Dermis blood vessel endothelial cell (primary cell): ENCODE data around the gene FGF21. TPM values are rescaled to one million over a fixed set of nuclear protein-coding genes. Genes with fewer than 3 reads are reported as not detected.
"Not testable (repeated sequence)": the region's sequence is repeated elsewhere in the genome, so short reads cannot be mapped to it uniquely, and the experiment has no call there.

ENCODE experiments used
- DNase-seq: peaks from one replicate; pipeline ENCODE4 v3.0.0; 2010
- total RNA-seq: library from RNA; depleted of rRNA; stranded (reverse); fragments of >200 nt; gene quantifications from 2 replicates; pipeline ENCODE4 v1.2.3, GENCODE V29; 2014

FGF21 gene, protein sequence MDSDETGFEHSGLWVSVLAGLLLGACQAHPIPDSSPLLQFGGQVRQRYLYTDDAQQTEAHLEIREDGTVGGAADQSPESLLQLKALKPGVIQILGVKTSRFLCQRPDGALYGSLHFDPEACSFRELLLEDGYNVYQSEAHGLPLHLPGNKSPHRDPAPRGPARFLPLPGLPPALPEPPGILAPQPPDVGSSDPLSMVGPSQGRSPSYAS
- total RNA-seq, result not detected in 2 replicates

DNA sequence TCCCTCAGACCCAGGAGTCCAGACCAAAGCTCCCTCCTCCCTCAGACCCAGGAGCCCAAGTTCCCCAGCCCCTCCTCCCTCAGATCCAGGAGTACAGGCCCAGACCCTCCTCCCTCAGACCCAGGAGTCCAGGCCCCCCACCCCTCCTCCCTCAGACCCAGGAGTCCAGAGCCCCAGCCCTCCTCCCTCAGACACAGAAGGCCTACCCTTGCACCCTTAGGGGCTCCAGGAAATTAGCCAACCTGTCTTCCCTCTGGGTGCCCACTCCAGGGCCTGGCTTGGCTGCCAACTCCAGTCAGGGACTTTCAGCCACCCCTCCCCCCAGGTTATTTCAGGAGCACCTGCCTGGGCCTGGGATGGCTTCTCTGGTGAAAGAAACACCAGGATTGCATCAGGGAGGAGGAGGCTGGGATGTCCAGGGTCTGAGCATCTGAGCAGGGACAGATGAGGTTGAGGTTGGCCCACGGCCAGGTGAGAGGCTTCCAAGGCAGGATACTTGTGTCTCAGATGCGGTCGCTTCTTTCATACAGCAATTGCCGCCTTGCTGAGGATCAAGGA is at the start of gene FGF21:
Gene FGF21, plus strand, starts transcription at position 441 of the 558 bp plus-strand sequence. CDS start 713 bp downstream, outside the sequence.
- no peak for DNase-seq

- no peak for DNase-seq
Observed at GRCh38 chr19:48708471-48708870, 46.9 kb upstream of the FGF21 start.

DNA sequence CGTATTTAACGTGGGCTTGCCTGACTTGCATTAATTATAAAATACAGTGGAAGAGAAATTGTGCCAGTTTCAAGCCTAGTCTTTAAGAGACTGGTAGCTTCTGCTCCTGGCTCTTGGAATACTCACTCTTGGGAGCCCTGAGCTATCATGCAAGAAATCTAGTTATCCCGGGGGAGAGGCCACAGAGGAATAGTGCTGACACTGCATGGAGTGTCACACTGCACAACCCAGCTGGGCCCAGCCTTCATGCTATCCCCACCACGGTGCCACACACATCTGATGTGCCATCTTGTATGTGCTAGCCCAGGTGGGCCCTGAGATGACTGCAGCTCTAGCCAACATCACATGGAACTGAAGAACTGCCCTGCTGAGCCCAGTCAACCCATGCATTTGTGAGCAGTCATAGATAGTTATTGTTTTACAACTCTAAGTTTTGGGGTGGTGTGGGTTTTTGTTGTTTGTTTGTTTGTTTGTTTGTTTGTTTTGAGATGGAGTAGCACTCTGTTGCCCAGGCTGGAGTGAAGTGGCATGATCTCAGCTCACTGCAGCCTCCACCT is 44.1 kb upstream of the FGF21 start:
- DNase-seq, result no peak

GRCh38 chr19:48713041-48713863 is 42.1 kb upstream of the FGF21 start:
- DNase-seq, result peak; percentile 55

DNA sequence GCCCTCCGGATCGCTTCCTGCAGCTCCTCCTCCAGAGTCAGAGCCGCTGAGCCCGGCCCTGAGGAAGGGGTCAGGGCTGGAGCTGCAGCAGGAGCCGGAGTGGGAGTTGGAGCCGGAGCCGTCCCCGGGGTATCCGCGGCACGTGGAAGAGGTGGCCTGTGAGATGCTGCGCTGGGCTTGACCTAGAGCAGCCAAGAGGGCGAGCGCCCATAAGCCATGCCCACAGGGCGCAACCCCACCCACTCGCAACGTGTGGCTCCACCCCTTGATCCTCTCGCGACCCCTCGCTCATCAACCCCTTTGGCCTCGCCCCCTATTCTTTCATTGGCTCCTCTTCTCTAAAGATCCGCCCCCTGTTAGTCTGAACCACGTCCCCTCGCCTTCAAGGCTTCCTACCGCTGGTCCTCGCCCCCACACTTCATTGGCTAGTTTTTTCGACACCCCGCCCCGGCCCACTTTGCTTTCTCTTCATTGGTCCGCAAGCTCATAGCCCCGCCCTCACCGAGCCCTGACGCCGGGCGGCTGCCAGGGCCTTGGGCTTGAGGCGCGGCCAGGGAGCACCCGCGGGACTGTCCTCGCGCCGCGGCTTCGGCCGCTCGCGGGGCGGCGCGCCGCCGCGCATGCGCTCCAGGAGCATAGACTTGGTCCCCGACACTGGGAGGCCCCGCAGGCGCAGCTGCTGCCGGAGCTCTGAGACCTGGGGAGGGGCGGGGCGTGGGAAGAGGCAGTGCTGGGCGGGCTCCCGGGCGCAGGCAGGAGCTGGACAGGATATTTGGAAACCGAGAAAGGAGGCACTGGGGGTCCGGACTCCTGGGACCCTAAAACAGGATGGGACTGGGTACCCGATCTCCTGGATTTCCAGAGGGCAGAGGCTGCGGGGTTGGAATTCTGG is 41.2 kb upstream of the FGF21 start:
- peak; percentile 100 for DNase-seq

DNA sequence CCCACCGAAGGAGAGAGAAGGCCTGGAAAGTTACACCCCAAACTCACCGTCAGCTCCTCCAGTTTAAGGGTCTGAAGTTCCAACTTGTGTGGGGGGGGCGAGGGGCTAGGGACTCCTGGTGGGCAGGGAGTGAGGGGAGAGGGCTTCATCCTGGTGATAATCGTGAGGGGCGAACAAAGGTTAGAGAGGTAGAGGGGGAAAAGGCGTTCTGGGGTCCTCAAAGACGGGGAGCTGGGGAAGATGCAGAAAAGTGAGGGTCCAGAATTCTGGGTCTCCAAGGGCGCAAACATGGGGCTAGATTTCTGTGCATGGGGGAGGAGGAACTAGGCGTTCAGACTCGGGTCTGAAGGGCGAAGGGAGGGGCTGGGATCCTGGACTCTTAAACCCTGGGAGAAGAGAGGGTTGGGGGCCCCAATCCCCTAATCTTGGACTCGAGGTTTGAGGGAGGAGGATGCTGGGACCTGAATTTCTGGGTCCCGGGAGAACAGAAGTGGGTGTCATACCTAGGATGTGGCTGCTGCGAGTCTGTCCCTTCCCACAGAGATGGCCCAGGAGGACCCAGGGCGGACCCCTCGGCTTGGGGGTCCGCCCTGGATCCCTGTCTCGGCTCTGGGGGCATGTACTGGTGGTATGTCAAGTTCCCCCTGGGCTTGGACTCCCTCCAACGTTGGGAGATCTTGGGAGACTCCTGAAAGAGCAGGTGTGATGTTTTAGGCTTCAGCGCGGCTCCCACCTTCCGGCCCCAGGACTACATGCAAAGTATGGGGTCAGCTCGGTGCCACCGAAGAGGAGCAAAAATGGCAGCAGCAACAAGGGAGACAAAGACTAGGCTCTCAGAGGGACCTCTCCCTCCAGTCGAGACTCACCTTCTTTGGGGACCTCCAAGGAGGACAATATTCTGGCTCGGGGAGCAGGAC is 40.3 kb upstream of the FGF21 start:
- no peak for DNase-seq

DNA sequence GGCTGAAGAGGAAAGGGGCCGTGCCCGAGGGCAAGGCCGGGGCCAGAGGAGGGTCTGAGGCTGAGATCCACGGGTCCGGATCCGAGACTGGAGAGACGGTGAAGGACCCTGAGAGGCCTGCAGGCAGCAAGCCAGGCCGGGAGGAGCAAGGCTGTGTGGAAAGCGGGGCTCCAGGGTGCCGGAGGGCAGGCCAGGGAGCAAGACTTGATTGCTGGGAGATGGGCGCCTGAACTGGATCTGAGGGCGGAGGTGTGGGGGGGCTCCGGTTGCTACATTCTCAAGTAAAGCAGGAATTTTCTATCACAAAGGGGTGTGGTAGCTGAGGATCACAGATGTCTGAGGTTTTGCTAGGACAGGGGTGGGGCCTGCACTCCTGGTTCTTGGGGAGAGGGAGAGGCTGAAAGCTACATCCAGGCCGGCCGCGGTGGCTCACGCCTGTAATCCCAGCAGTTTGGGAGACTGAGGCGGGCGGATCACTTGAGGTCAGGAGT is 39.6 kb upstream of the FGF21 start:
- DNase-seq, result no peak

DNA sequence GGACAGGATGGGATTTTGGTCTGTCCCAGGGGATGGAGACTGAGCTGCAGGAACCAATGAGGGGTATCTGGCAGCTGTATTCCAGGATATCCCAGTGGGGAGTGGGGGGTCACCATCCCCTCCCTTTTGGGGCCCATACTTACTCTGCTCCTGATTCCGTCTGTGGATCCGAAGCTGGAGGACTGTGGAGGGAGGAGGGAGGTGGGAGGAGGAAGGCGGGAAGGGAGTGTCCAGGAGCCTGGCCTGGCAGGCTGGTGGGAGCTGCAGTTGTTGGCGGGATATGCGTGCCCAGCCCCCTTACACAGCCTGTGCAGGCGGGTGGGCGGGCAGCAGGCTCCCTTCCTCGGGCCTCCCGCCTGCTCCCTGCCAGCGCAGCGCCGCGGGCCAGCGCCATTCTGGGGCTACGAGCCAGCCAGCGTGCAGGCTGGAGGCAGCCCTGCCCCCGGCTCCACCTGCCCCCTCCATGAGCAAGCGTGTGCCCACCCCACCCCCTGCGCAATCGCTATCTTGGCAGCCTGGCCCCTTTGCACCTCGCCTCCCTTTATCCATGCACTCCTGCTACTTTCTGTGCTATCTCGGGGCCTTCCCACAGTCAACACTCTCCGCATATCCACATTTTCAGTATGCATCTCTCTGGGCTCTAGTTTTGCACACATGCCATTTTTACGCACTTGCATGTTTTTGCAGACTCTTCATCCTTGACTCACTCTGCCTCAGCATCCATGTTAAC is 38.6 kb upstream of the FGF21 start:
- peak; percentile 31 for DNase-seq

- DNase-seq, result not testable (repeated sequence)
Observed at GRCh38 chr19:48718106-48718505, 37.2 kb upstream of the FGF21 start.

DNA sequence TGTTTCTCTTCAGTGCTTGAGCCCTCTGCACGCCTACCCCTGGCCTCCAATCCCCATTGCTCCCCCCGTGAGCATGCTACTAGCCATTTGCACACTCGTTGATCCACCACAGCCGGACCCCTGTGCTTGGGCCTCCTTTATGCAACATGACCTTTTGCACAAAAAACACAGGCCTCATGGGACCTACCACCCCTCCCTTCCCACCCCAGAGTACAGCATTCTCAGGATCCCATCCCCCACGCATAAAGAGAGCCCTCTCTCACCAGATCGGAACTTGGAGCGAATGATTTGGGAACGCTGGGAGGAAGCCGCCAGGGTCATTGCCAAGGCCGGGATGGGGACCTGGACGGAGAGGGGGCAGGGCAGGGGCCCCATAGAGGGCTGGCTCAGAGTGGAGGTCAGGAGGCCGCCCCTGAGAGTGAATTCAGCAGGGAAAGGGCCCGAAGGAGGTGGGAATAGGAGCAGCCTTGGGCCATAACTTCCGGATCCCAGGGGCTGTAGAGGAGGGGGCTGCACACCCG is 36.6 kb upstream of the FGF21 start:
- no peak for DNase-seq

DNA sequence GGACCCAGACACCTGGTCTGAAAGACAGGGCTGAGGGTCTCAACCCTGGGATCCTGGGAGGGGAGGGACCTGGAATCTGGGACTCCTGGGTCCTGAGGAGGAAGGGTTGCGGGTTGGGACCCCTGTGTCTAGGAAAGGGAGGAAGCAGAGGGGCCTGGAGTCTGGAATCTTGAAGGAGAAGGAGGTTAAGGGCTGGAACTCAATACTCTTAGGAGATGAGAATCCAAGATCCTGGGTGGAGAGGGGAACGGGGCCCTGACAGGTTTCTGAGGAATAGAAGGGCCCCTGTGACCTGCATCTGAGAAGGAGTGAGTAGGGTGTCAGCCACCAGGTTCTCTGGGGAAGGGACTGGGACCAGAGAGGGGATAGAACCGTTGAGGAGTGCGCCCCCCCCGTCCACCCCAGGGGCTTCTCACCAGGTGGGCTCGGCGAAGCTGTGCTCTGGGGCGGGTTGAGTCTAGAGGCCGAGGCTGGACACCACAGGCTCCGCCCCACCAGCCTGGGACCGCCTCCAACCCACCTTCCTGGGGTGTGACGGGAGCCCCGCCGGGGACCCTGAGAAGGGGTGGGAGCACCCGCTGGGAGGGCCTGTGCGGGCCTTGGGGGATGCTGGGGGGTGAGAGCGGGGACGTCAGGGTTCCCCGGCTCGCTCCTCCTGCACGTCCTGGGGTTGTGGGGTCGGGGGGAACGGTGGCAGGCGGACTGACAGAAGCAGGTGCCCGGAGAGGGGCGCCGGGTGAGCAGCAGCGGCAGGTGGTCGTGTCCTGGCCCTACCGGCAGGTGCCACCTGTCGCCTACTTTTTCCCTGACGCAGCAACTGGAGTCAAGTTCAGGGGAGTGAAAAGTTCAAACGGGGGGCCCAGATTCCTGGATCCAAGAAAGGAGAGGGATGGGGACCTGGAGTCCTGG is 35.8 kb upstream of the FGF21 start, which contains the start of gene MAMSTR:
Gene MAMSTR, minus strand, starts transcription at position 463 of the 909 bp plus-strand sequence. CDS start 694 bp downstream, outside the sequence.
- no peak for DNase-seq

DNA sequence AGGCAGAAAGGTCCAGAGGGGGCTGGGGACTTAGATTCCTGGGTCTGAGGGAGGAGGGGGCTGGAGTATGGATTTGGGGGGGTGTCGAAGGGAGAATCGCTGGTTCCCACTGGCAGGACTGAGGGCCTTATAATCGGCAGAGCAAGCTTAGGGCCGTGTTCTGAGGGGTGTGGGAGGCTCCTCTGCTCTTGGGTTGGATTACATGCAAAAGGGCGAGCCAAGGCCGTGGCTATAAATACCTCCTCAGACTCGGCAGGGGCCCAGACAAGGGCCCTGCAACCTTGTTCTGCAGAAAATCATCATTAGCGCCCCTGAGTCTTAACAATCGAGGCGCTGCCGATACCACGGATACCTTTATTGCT is 35.1 kb upstream of the FGF21 start:
- DNase-seq, result no peak

GRCh38 chr19:48720613-48721296 is 34.6 kb upstream of the FGF21 start:
- no peak for DNase-seq

DNA sequence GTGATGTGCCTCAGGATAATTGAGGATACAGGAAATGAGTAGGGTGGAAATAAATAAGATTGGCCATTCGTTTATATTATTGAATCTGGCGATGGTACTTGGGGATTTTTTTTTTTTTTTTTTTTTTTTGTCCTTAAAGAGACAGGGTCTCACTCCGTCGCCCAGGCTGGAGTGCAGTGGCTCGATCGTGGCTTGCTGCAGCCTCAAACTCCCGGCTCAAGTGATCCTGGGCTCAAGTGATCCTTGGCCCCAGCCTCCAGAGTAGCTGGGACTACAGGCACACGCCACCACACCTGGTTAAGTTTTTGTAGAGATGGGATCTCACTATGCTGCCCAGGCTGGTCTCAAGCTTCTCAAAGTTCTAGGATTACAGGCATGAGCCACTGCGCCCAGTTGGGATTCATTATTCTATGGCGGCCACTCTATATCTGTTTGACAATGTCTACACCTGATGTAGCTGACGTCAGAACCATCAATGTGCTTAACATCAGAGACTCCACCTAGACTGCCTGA is 33.1 kb upstream of the FGF21 start:
- DNase-seq, result no peak

- peak; percentile 99 for DNase-seq
Observed at GRCh38 chr19:48724796-48725753, 30.2 kb upstream of the FGF21 start.

GRCh38 chr19:48726556-48726955 is 28.8 kb upstream of the FGF21 start:
- DNase-seq, result peak; percentile 74
